Eye (tissue), 1 donor: ENCODE measurements around the gene TGOLN2.
A peak's percentile ranks its signal among the peaks of the same experiment; 100 is the strongest.

Experiments used
- DNase-seq: peaks from one replicate; pipeline ENCODE4 v3.0.0-alpha.2; 2015

The TGOLN2 gene

DNA sequence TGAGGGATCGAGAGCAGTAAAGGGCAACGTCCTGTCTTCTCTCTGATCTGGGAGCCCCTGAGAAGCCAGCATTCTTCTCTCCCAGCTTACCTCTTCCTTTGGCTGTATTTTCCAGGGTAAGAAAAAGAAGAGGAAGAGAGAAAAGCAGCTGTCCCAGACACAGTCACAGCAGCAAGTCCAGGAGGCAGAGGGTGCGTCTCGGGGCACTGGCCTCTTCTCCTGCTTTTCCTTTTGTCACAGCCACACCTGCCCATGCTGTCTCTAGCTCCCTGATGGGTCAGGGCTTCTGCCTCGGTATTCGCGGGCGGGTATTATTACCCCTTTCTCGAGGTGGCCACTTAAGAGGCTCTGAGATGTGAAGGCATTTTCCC, 20.3 kb downstream of the TGOLN2 start:
- no peak for DNase-seq

- DNase-seq, result no peak
Observed at GRCh38 chr2:85303780-85304531, 23.8 kb downstream of the TGOLN2 start.

- DNase-seq, result no peak
Observed at GRCh38 chr2:85302121-85302520, 25.7 kb downstream of the TGOLN2 start.

DNA sequence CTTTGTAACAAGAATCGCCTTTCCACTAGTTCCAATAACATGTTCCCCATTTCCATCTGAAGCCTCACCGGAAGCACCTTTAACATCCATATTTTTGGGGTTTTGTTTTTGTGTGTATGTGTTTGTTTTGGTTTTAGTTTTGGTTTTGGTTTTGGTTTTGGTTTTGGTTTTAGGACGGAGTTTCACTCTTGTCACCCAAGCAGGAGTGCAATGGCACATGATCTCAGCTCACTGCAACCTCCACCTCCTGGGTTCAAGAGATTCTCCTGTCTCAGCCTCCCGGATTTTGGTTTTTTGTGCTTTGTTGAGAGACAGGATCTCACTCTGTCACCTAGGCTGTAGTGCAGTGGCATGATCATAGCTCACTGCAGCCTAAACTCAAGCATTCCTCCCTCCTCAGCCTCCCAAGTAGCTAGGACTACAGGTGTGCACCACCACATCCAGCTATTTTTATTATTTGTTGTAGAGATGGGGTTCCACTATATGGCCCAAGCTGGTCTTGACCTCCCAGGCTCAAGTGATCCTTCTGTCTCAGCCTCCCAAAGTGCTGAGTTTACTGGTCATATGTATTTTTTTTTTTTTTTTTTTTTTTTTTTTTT, 36.3 kb downstream of the TGOLN2 start:
- no peak for DNase-seq

DNA sequence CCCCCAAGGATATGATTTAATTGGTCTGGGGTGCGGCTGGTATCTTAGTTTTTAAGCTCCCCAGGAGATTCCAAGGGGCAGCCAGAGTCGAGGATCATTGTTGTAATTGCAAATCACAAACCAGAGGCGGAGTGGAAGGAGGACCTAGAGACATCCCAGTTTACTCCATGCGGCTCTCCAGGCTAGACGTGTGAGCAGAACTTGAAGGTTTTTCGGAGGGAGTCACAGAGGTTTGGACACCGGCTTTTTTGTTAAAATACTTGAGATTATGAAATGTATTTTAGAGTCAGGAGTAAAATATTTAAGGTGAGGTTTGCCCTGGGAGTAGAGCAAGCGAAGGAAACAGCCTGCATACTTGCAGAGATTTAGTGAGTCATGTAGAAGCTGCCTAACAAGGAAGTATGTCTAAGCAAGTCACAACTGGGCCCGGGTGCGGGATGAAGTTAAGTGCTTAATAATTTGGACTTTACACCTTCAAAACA, 39.5 kb downstream of the TGOLN2 start:
- DNase-seq, result peak; percentile 37

- no peak for DNase-seq
Observed at GRCh38 chr2:85287721-85288120, 40.1 kb downstream of the TGOLN2 start.

- DNase-seq, result no peak
Observed at GRCh38 chr2:85286918-85287317, 40.9 kb downstream of the TGOLN2 start.

DNA sequence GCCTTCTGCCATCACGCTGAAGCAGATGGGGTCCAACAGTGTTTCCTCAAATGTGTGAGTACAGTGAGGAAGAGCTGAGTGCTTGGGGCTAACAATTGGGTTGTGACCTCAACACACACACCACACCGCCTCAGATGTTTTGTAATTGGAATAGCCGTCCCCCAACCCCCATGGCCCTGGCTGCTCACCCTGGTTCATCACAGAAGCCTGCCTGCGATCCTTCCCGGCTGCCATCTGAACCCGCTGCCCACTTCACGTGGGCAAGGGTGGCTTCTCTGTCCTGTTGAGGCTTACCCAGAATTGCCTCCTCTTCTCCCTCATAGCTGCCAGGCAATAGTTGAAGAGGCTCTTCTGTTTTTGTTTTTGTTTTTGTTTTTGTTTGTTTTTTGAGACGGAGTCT, 44.1 kb downstream of the TGOLN2 start:
- DNase-seq, result no peak

DNA sequence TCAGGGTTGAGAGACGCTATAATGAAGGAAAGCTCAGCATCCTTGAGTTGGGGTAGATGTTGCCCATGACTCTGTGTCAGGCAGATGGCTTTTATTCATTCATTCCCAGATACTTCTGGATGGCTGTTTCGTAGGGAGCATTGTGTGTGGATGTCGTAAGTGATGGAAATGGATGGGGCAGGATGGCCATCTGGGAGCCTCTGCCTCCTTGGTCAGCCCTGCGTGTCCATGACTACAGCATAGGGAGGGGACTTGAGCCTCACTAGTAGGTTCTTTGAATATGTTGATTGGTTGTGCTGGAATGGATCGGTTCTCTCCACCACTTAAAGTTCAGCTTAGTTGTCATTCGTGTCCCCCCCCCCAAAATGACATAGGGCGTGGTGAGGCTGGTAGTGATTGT, 44.9 kb downstream of the TGOLN2 start:
- no peak for DNase-seq

DNA sequence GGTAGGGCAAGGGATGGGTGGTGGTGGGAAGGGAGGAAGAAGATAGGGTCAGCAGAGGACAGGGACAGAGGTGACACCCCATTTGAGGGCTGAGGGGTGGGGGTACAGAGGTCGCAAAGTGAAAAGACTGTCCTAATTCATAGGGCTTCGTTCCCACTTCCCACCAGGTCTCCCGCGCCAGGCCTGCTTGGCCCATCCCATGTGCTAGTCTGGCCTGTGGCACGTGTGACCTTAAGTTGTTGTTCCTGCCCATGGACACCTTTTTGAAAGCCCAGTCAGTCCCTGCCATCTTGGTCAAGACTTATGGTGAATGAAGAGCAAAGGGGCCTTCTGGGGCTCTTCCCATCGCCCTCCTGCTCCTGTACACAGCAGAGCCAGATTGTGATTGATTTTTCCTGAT, 46.2 kb downstream of the TGOLN2 start:
- DNase-seq, result no peak

DNA sequence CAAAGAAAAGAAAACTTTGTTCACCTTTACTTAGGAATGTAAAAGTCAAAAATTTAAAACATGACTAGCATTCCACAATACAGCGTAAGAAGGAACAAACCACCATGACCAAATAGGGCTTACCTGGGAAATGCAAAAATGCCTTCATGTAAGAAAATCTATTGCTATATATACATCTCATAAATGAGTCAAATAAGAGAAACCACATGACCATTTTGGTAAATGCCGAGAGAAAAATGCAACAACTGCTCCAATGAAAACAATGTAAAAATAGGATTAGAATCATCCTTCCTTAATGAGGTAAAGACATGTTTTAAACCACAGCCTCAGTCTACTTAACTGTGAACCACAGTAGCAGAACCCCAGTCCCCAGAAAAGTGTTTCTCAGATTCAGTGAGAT, 49.4 kb downstream of the TGOLN2 start:
- DNase-seq, result no peak

DNA sequence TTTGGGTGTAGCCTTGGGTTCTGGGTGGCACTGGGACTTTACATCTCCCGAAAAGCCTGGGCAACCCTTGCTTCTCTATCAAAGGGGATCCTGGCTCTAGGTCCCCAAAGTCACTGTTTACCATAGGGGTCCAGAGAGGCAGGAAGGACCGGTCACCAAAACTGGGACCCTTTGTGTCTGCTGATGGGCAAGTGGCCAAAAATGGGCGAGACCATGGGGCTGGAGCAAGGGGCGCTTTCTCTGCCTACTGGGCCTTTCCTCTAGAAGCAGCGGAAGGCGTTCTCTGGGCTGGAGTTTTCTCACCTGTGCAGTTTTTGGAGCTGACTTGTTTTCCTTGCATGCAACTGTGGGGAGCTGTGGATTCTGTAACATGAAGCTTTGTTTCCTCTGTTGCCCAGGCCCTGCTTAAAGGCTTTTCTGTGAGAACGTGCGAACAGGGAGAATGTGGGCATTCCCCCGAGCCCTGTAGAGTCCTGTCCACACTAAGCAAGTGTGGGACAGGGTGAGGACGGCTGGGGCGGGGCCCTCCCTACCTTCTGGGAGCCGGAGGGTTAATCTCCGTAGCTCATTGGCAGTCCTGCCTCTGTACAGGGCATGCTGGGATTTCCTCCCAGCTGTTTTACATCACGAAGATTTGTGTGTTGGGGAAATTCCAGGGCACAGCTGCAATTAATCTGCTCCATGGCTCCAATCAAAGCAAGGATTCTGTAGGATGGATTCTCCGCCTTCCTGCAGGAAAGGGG, 50.2 kb downstream of the TGOLN2 start:
- peak; percentile 93 for DNase-seq

GRCh38 chr2:85276571-85277118, 51.1 kb downstream of the TGOLN2 start:
- DNase-seq, result no peak

DNA sequence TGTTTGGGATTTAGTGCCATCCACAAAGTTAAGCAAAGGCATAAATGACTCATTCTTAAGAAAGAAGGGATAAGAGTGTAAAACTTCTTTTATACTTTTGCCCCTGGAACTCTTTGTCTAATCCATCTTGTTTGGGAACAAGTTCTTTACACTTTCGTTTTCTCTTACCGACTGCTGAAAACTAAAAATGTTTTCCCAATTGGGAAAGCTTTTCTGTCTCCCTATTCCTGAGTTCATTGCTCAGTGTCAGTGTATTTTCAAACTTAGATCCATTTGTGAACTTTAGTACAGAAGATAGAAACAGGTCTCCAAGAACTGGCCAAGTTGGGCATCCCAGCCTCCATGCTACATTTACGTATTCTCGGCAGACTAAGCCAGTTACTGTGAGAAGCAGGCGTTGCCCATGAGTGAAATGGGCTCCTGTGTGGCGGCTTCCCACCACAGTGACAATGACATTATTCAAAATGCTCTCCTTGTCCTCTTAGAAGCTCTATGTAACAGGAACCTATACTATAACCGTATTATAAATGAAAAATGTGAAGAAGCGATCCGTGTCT, 51.7 kb downstream of the TGOLN2 start:
- no peak for DNase-seq

DNA sequence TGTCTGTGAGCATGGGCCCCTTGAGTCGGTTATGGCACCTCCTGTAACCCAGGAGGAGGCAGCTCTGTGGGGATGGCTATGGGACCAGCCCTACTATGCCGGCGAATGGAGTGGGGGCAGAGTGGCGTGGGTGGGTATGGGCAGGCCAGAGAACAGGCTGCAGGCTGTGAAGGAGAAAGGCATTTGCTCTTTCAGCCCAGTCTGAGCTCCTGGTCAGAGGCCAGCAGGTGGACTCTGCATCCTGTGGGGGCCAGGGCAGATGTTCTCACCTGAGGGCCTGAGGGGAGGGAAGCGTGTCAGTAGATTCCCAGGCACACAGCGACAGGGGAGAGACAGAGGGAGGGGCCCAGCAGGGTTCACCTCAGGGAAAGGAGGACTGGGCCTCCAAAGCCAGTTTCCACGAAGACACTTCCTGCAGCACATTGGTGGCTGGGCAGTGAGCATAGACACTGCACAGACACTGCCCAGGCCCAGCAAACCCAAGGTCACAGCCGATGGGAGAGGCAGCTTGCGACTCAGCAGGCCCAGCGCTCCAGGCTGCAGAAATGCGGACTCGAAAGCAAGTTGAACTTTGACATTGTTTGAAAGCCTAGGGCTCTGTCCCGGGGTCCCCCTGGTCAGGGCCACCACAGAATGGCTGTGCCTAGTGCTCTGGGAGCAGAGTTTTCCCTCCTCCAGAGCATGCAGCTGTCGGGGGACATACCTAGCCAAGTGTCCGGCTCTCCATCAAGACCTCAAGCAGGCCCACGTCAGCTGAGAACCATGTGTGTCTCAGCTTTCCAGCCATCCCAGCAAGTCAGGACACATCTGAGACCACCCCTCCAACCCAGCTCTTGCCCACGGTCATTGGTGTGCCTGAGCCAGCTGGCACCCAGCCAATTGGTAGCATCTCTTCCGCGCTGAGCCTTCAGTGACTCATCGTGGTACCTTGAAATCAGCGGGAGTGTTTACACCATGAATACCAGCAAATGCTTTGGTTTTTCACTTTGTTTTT, 53.8 kb downstream of the TGOLN2 start:
- peak; percentile 38 for DNase-seq

GRCh38 chr2:85272357-85272756, 55.4 kb downstream of the TGOLN2 start:
- DNase-seq, result no peak

DNA sequence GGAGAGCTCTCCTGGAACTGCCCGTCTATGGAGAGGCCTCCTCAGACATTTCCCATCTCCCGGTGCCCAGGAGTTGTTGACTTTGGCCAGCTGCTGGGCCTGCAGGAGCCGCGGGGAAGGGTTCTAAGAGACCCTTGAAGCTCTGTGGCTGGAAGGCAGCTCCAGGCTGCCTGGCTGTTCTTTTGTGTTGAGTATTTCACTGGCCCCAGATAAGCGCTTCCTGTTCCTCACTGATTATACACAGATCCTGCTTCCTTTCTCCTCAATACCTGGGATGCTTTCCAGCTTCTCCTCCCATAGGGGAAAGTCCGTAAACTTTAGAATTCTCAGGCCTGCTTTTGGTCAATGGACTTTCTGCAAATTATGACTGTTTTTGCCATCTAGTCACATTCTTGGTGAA, 57.8 kb downstream of the TGOLN2 start:
- DNase-seq, result no peak
